ENCODE results near the gene SLX4IP. TPM values are rescaled to one million over a fixed set of nuclear protein-coding genes. Genes with fewer than 3 reads are reported as not detected.

Gene SLX4IP
- total RNA-seq, 4 donors from 2014 or later = 3.4 to 6.3 (median 3.9) TPM

GRCh38 chr20:10653599-10654249 is 218.6 kb downstream of the SLX4IP start:
- H3K36me3 ChIP-seq = peaks cover 29 to 92% (median 34%) of the 10 kb centered on the region in 3 donors
- no peaks in the 10 kb centered on the region for H3K27me3 ChIP-seq
- peak overlapping the region; percentile 80 to 99 (median 92) for H3K27ac ChIP-seq
- WGBS, 2 donors = 23 to 30% methylated on average over 11 to 12 of the region's 13 CpGs
- H3K4me1 ChIP-seq = peaks cover 54 to 100% (median 83%) of the 10 kb centered on the region in 3 donors
- no peak for TF ChIP-seq POLR2A (IDR thresholded peaks at IDR 0.05)
- no peak for TF ChIP-seq CTCF (IDR thresholded peaks at IDR 0.05)
- intact Hi-C loops (cut with DNase I) = no loop called here
- peak overlapping the region in 3 of 4 donors; percentile 22 to 49 (median 26) for H3K4me3 ChIP-seq
- no peaks in the 10 kb centered on the region for H3K9me3 ChIP-seq
- no peak for DNase-seq

- Histone ChIP-seq H3K4me3 (peak overlapping the region in 3 of 4 donors; percentile 22 to 49 (median 26)), H3K9me3 (no peaks in the 10 kb centered on the region), H3K27ac (peak overlapping the region; percentile 80 to 99 (median 92)), H3K27me3 (no peaks in the 10 kb centered on the region), H3K36me3 (peaks cover 29 to 89% (median 29%) of the 10 kb centered on the region in 3 donors), H3K4me1 (peaks cover 54 to 100% (median 87%) of the 10 kb centered on the region in 3 donors)
- DNase-seq = no peak
- intact Hi-C loops (cut with DNase I) = no loop called here
- TF ChIP-seq CTCF (IDR thresholded peaks at IDR 0.05) (no peak), POLR2A (IDR thresholded peaks at IDR 0.05) (no peak)
Measured at GRCh38 chr20:10654250-10654610, 219.1 kb downstream of the SLX4IP start.

GRCh38 chr20:10654630-10655029 is 219.5 kb downstream of the SLX4IP start:
- peak overlapping the region; percentile 80 to 99 (median 92) for H3K27ac ChIP-seq

GRCh38 chr20:10655720-10656669 is 220.9 kb downstream of the SLX4IP start:
- WGBS, 2 donors = 56 to 60% methylated on average over 14 to 15 of the region's 15 CpGs
- Histone ChIP-seq H3K27ac (peak overlapping the region; percentile 80 to 99 (median 92)), H3K9me3 (no peaks in the 10 kb centered on the region), H3K36me3 (peaks cover 18 to 88% (median 23%) of the 10 kb centered on the region in 3 donors), H3K4me1 (peaks cover 54 to 100% (median 95%) of the 10 kb centered on the region in 3 donors), H3K4me3 (peak overlapping the region in 1 of 4 donors; percentile 13), H3K27me3 (no peaks in the 10 kb centered on the region)
- intact Hi-C loops (cut with DNase I) = no loop called here
- TF ChIP-seq CTCF (IDR thresholded peaks at IDR 0.05) (no peak), POLR2A (IDR thresholded peaks at IDR 0.05) (no peak)
- DNase-seq = no peak

More at GRCh38 chr20:10654630-10655029, 219.5 kb downstream of the SLX4IP start:
- 17 to 30% methylated on average over 7 of the region's 7 CpGs for WGBS, 2 donors
- TF ChIP-seq CTCF (IDR thresholded peaks at IDR 0.05) (no peak), POLR2A (IDR thresholded peaks at IDR 0.05) (peak in 1 of 4 donors; percentile 20)
- Histone ChIP-seq H3K27me3 (no peaks in the 10 kb centered on the region), H3K4me1 (peaks cover 54 to 100% (median 89%) of the 10 kb centered on the region in 3 donors), H3K36me3 (peaks cover 26 to 88% (median 28%) of the 10 kb centered on the region in 3 donors), H3K4me3 (peak overlapping the region in 3 of 4 donors; percentile 1 to 49 (median 13)), H3K9me3 (no peaks in the 10 kb centered on the region)
- DNase-seq = no peak
- intact Hi-C loops (cut with DNase I) = no loop called here

All from esophagus squamous epithelium (tissue), 5 donors.